LoVo (cell line): ENCODE results near the gene SMAD4.
A peak's percentile ranks its signal among the peaks of the same experiment; 100 is the strongest.
"Not testable (repeated sequence)": the region's sequence is repeated elsewhere in the genome, so short reads cannot be mapped to it uniquely, and the experiment has no call there.

Source experiments
- DNase-seq: peaks from one replicate; pipeline ENCODE4 v3.0.0-alpha.2; 2016; ENCODE audit warnings: low spot score

SMAD4 gene

DNA sequence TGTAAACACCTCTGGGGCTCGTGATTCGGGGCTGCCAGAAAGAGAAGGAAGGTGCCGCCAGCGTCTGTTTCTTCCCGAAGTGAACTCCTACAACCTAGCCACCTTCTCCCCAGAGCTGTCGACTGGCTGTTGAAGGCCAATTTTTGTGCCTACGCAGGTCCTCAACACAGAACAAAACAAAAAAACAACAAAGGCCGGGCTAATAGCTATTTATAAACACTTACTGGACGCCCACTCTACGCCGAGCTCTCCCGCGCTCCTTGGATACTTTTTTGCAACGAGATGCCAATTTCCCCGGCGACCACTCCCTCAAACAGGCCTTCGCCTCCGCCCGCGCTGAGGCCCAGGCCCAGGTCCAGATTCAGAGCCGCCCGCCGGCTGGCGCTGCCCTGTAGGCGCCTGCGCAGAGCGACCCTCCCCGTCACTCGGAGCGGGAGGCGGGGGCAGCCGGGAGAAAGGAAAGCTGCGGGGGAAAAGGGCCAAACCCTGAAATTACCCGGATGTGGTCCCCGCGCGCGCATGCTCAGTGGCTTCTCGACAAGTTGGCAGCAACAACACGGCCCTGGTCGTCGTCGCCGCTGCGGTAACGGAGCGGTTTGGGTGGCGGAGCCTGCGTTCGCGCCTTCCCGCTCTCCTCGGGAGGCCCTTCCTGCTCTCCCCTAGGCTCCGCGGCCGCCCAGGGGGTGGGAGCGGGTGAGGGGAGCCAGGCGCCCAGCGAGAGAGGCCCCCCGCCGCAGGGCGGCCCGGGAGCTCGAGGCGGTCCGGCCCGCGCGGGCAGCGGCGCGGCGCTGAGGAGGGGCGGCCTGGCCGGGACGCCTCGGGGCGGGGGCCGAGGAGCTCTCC is at the start of gene SMAD4:
Gene SMAD4 (plus strand): TSS at position 520 of the 843 bp plus-strand sequence. CDS start 16,834 bp downstream, outside the sequence.
- DNase-seq: peak; percentile 96

DNA sequence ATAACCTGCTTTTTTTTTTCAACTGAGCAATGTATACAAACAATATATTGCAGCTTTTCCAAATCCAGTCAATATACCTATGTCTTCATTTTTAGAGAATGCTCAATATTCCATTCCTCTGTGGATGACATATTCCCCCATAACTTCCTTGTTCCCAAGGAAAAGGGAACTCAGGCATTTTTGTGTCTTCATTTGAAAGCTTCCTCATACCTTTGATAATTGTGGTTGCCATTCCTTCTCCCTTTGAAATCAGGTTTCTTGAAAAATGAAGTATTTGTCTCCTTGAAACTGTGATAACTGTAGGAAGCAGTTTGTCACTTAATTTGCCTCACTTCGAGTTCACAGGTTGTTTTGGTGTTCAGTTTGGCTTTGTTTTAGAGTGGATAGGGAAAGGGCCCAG is 48.6 kb upstream of the SMAD4 start:
- DNase-seq: peak; percentile 26

DNA sequence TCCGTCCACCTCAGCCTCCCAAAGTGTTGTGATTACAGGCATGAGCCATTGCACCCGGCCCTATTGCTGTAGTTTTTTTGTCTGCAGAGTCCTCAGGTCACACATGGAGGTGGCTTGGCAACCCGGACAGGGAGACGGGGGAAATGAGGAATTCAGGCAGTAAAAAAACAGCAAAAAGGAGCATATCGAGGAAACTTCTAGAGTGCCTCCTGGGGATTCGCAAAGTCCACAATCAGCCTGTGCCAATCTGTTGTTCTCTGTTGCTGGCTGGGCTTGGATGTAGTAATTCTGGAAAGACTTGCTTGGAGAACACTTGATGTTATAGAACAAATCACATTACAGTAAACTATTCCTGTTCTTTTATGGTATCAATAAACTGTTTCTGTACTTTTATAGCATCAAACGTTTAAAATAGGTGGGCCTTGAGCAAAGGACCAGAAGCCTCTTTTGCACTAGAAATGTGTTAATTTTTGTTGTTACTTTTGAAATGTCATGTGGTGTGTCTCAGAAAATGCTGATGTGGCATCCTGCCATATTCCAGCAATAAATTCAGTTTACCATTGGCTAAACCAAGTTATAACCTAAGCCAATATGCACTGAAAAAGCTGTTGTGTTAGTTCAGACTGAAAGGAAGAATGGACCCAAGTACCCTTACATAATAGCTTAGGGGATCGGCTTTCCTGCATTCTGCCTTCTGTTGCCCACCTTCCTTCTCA is 47.8 kb upstream of the SMAD4 start:
- no peak for DNase-seq

DNA sequence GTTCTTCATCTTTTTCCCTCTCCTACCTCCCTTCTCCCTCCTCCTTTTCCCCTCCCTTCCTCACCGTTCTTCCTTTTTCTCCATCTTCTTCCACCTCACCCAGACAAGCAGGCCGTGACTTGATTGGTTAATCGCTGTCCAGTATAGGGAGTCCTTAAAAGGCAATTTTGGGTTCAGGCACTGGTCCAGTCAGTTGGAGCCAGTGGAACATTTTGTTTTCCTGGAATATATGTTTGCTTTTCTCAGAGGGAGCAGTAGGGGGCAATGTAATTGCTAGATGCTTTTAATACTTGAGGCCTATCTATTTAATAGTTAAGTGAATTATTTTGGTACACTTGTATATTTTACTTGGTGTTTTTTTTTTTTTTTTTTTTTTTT is 47.2 kb upstream of the SMAD4 start:
- DNase-seq: no peak

- peak; percentile 6 for DNase-seq
These were observed 43.5 kb upstream of the SMAD4 start for GRCh38 chr18:50986360-50987087.

DNA sequence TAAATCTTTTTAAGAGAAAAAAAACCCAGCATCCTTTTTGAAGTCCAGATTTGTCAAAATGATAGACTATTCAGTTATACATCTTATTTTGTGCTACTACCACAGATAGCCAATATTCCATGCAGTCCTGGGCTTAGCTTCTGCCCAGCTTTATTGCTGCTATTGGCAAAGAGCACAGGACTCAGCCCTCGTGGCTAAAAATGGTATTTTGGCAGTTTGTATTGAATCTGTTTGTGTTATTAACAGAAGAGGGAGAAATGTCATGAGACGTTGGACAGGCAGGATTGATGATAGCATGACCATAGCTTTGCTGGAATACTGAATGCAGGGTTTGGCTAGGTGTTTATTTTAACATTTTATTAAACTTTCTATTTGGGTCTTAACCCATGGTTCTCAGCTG is 42.8 kb upstream of the SMAD4 start:
- no peak for DNase-seq

DNA sequence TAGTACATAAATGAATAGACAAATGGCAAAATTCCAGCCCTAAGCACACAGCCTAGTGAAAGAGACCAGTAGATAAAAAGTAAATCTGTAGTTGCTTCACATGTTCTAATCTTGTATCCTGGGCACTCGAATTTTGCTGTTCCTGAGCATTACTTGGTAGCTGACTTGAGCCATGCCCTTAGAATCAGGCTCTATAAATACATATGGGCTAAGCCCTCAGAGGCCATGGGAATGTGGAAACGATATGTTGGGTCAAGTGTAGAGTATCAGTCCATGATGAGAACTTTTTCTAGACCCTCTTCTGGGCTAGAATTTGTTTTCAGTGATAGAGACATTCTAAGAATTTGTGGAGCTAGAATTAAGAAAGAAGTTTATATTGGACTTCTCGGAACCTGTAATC is 40.3 kb upstream of the SMAD4 start:
- DNase-seq: no peak

- no peak for DNase-seq
These were observed 37.7 kb upstream of the SMAD4 start for GRCh38 chr18:50992351-50992762.

- DNase-seq: no peak
These were observed 36.0 kb upstream of the SMAD4 start for GRCh38 chr18:50994031-50994430.

DNA sequence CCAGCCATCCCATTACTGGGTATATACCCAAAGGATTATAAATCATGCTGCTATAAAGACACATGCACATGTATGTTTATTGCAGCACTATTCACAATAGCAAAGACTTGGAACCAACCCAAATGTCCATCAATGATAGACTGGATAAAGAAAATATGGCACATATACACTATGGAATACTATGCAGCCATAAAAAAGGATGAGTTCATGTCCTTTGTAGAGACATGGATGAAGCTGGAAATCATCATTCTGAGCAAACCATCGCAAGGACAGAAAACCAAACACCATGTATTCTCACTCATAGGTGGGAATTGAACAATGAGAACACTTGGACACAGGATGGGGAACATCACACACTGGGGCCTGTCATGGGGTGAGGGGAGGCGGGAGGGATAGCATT is 26.8 kb upstream of the SMAD4 start:
- not testable (repeated sequence) for DNase-seq

- no peak for DNase-seq
These were observed 23.8 kb upstream of the SMAD4 start for GRCh38 chr18:51006061-51006818.

GRCh38 chr18:51006948-51007789 is 22.8 kb upstream of the SMAD4 start:
- DNase-seq: no peak

DNA sequence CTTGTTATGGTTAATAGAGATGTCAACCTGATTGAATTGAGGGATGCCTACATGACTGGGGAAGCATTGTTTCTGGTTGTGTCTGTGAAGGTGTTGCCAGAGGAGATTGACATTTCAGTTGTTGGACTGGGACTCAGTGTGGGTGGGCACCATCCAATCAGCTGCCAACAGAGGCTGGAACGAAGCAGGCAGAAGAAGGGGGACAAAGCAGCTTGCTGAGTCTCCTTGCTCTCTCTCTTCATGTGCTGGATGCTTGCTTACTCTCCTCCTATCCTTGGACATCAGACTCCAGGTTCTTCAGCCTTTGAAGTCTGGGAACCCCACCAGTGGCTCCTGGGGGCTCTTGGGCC is 22.2 kb upstream of the SMAD4 start:
- no peak for DNase-seq

DNA sequence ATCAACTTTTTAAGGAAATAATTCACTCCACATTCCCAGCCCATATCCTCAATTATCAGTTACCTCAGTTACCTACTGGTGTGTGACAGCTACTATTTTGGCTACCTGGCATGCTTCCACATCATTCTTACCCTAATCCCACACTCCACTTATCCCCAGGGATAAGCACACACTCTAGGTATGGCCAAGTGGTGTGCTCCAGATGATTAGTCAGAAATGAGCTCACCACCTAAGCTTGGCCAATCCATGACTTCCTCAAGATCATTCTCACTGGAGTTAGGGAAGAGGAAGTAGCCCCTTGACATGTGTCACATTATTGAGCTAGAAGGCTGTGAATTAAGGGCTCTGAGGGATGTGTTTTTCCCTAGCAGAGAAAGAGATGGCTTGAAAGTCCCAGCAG is 20.9 kb upstream of the SMAD4 start:
- DNase-seq: no peak

- no peak for DNase-seq
These were observed 19.8 kb upstream of the SMAD4 start for GRCh38 chr18:51010218-51010617.

DNA sequence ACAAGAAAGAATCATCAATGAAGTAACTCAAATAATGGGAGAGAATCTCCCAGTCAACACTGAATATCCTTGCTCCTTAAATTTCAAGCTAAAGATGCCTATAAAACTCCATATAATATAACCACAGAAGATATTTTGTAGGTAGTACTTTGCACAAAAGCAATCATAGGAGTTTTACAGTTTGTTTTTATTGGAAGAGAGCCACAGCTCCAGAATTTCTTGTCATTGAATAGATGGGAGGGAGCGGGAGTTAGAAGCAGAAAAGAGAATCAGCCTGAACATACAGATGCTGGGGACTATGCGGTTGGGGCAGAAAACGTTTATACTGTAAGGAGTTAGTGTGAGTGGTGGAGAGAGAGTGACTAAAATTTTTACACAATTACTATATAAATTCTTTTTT is 18.3 kb upstream of the SMAD4 start:
- no peak for DNase-seq

DNA sequence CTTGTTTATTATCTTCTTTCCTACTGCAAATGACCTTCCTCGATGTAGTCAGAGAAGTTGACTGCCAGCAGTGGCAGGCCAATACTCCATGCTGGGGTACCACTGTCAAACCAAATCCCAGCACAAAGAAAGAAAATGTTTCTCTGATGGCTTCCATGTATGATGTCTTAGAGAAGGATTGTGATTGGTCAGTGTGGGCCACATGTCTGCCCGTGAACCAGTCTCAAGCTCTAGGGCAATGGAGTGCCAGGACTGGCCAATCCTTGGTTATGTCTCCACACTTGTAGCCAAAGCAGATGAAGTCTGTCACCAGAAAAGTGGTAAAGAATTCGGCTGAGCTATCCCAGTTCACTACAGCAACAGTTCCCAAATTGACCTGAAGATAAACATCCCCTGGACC is 17.6 kb upstream of the SMAD4 start:
- DNase-seq: no peak

DNA sequence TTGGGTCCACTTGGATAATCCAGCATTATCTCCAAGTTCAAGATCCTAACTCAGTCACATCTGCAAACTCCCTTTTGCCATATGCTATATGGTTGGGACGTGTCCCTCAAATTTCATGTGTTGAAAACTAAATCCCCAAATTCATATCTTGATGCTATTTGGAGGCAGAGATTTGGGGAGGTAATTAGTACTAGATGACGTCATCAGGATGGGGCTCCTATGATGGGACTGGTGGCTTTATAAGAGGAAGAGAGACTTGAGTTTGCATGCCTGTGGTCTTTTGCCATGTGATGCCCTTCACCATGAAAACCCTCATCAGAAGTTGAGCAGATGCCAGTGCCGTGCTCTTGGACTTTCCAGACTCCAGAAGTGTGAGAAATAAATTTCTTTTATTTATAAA is 16.8 kb upstream of the SMAD4 start:
- DNase-seq: no peak

GRCh38 chr18:51017140-51017879 is 12.7 kb upstream of the SMAD4 start:
- DNase-seq: no peak

- DNase-seq: no peak
These were observed 9.5 kb upstream of the SMAD4 start for GRCh38 chr18:51020536-51020935.
